WTC11 (cell line): ENCODE measurements around the gene LY6G6C. TPM values are rescaled to one million over a fixed set of nuclear protein-coding genes. Genes with fewer than 3 reads are reported as not detected.

Source experiments
- ATAC-seq: fragments of 200-7000 bp; cut with Tn5 transposase; 2 replicates; pipeline ENCODE4 v1.10.0; 2021; ENCODE audit warnings: mild to moderate bottlenecking, moderate library complexity
- CTCF ChIA-PET: fragments of 300-600 bp; sonication (Branson Sonifier 250); formaldehyde crosslinking; loops from one replicate; lab custom pipeline; 2021; ENCODE audit warnings: antibody characterized with exemption; lab: Charles Lee
- POLR2A ChIA-PET: fragments of 350-600 bp; sonication (Branson Sonifier 250); formaldehyde crosslinking; loops from one replicate; lab custom pipeline; 2021; ENCODE audit warnings: antibody characterized with exemption; lab: Charles Lee
- DNase-seq: peaks from one replicate; pipeline ENCODE4 v3.0.0; 2021; ENCODE audit warnings: low spot score
- H3K27ac Mint-ChIP-seq: 2 replicates; pipeline ENCODE4 v1.8.0; 2021; ENCODE audit warnings: mixed read lengths
- H3K27me3 Mint-ChIP-seq: 2 replicates; pipeline ENCODE4 v1.8.0; 2021; ENCODE audit warnings: low read depth, mild to moderate bottlenecking, moderate library complexity, mixed read lengths
- H3K36me3 Mint-ChIP-seq: 2 replicates; pipeline ENCODE4 v1.8.0; 2021; ENCODE audit warnings: mixed read lengths
- H3K4me1 Mint-ChIP-seq: 2 replicates; pipeline ENCODE4 v1.8.0; 2022; ENCODE audit warnings: mixed read lengths
- H3K4me3 Mint-ChIP-seq: 2 replicates; pipeline ENCODE4 v1.8.0; 2021; ENCODE audit warnings: mild to moderate bottlenecking, moderate library complexity, mixed read lengths
- H3K9me3 Mint-ChIP-seq: 2 replicates; pipeline ENCODE4 v1.8.0; 2021; ENCODE audit warnings: mixed read lengths
- ATF1 ChIP-seq: sonication (generic); formaldehyde crosslinking; IDR thresholded peaks from 2 replicates; pipeline ENCODE4 v1.8.1; 2023; ENCODE audit warnings: mild to moderate bottlenecking, moderate library complexity, missing genetic modification reagents
- GTF2I ChIP-seq: fragments of 250-450 bp; sonication (Bioruptor Pico); conservative IDR thresholded peaks from 2 replicates; pipeline ENCODE4 v1.4.0; 2021; ENCODE audit warnings: mild to moderate bottlenecking
- SOX15 ChIP-seq: fragments of 250-450 bp; sonication (Bioruptor Pico); IDR thresholded peaks from 2 replicates; pipeline ENCODE4 v1.9.0; 2021; ENCODE audit warnings: mild to moderate bottlenecking
- SP1 ChIP-seq: sonication (generic); formaldehyde crosslinking; conservative IDR thresholded peaks from 2 replicates; pipeline ENCODE4 v1.8.1; 2022; ENCODE audit warnings: missing genetic modification reagents
- ZNF423 ChIP-seq: fragments of 250-450 bp; sonication (Bioruptor Pico); IDR thresholded peaks from 2 replicates; pipeline ENCODE4 v2.1.2; 2022; ENCODE audit warnings: mild to moderate bottlenecking, moderate library complexity
- total RNA-seq: library from RNA; stranded (reverse); gene quantifications from 3 replicates; pipeline ENCODE4 v1.2.3, GENCODE V29; 2021
- TF ChIP-seq, protein P1 (sequence below): fragments of 250-450 bp; sonication (Bioruptor Pico); IDR thresholded peaks from 2 replicates; pipeline ENCODE4 v1.9.0; 2021; ENCODE audit warnings: mild to moderate bottlenecking, borderline replicate concordance
- TF ChIP-seq, protein P2 (sequence below): fragments of 250-450 bp; sonication (Bioruptor Pico); IDR thresholded peaks from 2 replicates; pipeline ENCODE4 v1.9.0; 2021; ENCODE audit warnings: mild to moderate bottlenecking
- TF ChIP-seq, protein P3 (sequence below): sonication (generic); formaldehyde crosslinking; IDR thresholded peaks from 2 replicates; pipeline ENCODE4 v1.8.0; 2023; ENCODE audit warnings: missing genetic modification reagents, mild to moderate bottlenecking, borderline replicate concordance
- TF ChIP-seq, protein P4 (sequence below): sonication (generic); formaldehyde crosslinking; IDR thresholded peaks from 2 replicates; pipeline ENCODE4 v1.8.1; 2023; ENCODE audit warnings: mild to moderate bottlenecking, missing genetic modification reagents
- TF ChIP-seq, protein P5 (sequence below): sonication (generic); formaldehyde crosslinking; IDR thresholded peaks from 2 replicates; pipeline ENCODE4 v1.8.1; 2023; ENCODE audit warnings: mild to moderate bottlenecking, moderate library complexity, missing genetic modification reagents
- TF ChIP-seq, protein P6 (sequence below): sonication (generic); formaldehyde crosslinking; IDR thresholded peaks from 2 replicates; pipeline ENCODE4 v1.8.1; 2023; ENCODE audit warnings: mild to moderate bottlenecking, missing genetic modification reagents
- TF ChIP-seq, protein P7 (sequence below): sonication (generic); formaldehyde crosslinking; IDR thresholded peaks from 2 replicates; pipeline ENCODE4 v1.8.0; 2022; ENCODE audit warnings: missing genetic modification reagents

Gene LY6G6C
- total RNA-seq, 1 experiment from 2014 or later = 0.35 TPM

DNA sequence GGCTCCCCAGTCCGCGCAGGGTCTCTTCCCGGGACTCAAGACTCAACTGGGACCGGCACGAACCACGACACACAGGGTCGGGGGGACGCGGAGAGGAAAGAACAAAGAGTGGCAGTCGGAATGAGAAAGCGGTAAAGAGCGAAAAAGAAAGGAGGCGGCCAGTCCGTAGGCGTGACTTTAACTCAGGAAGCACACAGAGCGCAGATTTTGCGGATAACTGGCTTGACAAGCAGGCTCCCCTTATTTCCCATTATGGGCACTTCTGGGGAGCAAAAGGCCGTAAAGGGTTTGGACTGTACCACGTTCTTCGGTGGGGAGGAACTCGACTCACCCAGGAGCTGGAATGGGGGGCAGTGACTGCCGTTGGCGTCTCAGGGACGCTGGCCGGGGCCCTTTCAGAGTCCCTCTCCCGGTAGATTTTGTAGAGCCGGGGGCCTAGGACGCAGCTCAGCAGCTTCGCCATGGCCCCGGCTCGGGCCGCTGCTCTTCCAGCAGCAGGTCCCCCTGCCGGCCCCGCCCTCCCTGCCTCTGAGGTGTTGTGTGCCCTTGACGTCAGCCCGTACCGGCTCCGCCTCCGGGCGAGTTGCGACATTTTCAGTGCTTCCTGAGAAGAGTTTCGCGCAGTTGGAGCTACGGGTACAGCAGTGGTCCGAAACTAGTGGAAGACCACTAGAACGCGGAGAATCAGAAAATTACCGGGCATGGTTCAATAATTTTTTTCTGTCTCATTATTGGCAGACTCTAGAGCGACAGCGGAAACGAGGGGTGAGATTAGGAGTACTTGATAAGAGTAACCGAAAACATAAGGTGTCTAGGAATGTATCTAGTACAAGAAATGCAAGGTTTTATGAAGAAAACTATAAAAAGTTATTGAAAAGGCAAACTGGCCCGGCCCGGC lies 18.5 kb downstream of the LY6G6C start, which contains the start of gene ABHD16A (continued):
- TF ChIP-seq, protein P1, sequence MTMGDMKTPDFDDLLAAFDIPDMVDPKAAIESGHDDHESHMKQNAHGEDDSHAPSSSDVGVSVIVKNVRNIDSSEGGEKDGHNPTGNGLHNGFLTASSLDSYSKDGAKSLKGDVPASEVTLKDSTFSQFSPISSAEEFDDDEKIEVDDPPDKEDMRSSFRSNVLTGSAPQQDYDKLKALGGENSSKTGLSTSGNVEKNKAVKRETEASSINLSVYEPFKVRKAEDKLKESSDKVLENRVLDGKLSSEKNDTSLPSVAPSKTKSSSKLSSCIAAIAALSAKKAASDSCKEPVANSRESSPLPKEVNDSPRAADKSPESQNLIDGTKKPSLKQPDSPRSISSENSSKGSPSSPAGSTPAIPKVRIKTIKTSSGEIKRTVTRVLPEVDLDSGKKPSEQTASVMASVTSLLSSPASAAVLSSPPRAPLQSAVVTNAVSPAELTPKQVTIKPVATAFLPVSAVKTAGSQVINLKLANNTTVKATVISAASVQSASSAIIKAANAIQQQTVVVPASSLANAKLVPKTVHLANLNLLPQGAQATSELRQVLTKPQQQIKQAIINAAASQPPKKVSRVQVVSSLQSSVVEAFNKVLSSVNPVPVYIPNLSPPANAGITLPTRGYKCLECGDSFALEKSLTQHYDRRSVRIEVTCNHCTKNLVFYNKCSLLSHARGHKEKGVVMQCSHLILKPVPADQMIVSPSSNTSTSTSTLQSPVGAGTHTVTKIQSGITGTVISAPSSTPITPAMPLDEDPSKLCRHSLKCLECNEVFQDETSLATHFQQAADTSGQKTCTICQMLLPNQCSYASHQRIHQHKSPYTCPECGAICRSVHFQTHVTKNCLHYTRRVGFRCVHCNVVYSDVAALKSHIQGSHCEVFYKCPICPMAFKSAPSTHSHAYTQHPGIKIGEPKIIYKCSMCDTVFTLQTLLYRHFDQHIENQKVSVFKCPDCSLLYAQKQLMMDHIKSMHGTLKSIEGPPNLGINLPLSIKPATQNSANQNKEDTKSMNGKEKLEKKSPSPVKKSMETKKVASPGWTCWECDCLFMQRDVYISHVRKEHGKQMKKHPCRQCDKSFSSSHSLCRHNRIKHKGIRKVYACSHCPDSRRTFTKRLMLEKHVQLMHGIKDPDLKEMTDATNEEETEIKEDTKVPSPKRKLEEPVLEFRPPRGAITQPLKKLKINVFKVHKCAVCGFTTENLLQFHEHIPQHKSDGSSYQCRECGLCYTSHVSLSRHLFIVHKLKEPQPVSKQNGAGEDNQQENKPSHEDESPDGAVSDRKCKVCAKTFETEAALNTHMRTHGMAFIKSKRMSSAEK (CRISPR knock-in tag) = no peak
- TF ChIP-seq, protein P2, sequence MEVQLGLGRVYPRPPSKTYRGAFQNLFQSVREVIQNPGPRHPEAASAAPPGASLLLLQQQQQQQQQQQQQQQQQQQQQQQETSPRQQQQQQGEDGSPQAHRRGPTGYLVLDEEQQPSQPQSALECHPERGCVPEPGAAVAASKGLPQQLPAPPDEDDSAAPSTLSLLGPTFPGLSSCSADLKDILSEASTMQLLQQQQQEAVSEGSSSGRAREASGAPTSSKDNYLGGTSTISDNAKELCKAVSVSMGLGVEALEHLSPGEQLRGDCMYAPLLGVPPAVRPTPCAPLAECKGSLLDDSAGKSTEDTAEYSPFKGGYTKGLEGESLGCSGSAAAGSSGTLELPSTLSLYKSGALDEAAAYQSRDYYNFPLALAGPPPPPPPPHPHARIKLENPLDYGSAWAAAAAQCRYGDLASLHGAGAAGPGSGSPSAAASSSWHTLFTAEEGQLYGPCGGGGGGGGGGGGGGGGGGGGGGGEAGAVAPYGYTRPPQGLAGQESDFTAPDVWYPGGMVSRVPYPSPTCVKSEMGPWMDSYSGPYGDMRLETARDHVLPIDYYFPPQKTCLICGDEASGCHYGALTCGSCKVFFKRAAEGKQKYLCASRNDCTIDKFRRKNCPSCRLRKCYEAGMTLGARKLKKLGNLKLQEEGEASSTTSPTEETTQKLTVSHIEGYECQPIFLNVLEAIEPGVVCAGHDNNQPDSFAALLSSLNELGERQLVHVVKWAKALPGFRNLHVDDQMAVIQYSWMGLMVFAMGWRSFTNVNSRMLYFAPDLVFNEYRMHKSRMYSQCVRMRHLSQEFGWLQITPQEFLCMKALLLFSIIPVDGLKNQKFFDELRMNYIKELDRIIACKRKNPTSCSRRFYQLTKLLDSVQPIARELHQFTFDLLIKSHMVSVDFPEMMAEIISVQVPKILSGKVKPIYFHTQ = no peak
- peak; percentile 68 for TF ChIP-seq SP1
- TF ChIP-seq, protein P3, sequence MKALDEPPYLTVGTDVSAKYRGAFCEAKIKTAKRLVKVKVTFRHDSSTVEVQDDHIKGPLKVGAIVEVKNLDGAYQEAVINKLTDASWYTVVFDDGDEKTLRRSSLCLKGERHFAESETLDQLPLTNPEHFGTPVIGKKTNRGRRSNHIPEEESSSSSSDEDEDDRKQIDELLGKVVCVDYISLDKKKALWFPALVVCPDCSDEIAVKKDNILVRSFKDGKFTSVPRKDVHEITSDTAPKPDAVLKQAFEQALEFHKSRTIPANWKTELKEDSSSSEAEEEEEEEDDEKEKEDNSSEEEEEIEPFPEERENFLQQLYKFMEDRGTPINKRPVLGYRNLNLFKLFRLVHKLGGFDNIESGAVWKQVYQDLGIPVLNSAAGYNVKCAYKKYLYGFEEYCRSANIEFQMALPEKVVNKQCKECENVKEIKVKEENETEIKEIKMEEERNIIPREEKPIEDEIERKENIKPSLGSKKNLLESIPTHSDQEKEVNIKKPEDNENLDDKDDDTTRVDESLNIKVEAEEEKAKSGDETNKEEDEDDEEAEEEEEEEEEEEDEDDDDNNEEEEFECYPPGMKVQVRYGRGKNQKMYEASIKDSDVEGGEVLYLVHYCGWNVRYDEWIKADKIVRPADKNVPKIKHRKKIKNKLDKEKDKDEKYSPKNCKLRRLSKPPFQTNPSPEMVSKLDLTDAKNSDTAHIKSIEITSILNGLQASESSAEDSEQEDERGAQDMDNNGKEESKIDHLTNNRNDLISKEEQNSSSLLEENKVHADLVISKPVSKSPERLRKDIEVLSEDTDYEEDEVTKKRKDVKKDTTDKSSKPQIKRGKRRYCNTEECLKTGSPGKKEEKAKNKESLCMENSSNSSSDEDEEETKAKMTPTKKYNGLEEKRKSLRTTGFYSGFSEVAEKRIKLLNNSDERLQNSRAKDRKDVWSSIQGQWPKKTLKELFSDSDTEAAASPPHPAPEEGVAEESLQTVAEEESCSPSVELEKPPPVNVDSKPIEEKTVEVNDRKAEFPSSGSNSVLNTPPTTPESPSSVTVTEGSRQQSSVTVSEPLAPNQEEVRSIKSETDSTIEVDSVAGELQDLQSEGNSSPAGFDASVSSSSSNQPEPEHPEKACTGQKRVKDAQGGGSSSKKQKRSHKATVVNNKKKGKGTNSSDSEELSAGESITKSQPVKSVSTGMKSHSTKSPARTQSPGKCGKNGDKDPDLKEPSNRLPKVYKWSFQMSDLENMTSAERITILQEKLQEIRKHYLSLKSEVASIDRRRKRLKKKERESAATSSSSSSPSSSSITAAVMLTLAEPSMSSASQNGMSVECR (CRISPR knock-in tag) = no peak; the same call in 1 of the 2 replicates

DNA sequence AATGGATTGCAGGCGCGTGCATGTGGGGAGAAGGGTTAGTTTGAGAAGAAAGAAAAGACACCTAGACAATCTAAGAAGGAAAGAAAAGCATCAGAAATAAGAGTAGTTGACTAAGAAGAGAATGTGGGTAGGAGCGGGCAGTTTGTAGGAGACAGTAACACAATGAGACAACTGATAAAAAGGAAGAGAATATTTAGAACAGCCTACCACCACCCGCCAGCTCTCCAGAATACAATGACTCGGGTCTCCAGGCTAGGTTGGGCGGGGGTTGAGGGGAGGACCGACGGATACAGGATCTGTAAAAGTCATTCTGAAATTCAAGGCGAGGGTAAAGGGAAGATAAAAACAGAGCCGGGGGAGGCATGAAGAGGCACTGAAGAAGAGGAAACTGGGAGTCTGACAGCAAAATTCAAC lies 19.1 kb downstream of the LY6G6C start:
- Mint-ChIP-seq H3K4me1 (peaks cover 12% of the 10 kb centered on the region), H3K4me3 (peak overlapping the region; percentile 95), H3K36me3 (no peaks in the 10 kb centered on the region; the same call in 1 of the 2 replicates), H3K27ac (peak overlapping the region; percentile 94), H3K9me3 (no peaks in the 10 kb centered on the region), H3K27me3 (peaks cover 7% of the 10 kb centered on the region; the same call in 1 of the 2 replicates)
- no peak for TF ChIP-seq SOX15
- TF ChIP-seq GTF2I (CRISPR knock-in tag) = no peak
- TF ChIP-seq, protein P4, sequence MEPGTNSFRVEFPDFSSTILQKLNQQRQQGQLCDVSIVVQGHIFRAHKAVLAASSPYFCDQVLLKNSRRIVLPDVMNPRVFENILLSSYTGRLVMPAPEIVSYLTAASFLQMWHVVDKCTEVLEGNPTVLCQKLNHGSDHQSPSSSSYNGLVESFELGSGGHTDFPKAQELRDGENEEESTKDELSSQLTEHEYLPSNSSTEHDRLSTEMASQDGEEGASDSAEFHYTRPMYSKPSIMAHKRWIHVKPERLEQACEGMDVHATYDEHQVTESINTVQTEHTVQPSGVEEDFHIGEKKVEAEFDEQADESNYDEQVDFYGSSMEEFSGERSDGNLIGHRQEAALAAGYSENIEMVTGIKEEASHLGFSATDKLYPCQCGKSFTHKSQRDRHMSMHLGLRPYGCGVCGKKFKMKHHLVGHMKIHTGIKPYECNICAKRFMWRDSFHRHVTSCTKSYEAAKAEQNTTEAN (CRISPR knock-in tag) = no peak
- TF ChIP-seq, protein P5, sequence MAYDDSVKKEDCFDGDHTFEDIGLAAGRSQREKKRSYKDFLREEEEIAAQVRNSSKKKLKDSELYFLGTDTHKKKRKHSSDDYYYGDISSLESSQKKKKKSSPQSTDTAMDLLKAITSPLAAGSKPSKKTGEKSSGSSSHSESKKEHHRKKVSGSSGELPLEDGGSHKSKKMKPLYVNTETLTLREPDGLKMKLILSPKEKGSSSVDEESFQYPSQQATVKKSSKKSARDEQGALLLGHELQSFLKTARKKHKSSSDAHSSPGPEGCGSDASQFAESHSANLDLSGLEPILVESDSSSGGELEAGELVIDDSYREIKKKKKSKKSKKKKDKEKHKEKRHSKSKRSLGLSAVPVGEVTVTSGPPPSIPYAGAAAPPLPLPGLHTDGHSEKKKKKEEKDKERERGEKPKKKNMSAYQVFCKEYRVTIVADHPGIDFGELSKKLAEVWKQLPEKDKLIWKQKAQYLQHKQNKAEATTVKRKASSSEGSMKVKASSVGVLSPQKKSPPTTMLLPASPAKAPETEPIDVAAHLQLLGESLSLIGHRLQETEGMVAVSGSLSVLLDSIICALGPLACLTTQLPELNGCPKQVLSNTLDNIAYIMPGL = no peak
- TF ChIP-seq, protein P6, sequence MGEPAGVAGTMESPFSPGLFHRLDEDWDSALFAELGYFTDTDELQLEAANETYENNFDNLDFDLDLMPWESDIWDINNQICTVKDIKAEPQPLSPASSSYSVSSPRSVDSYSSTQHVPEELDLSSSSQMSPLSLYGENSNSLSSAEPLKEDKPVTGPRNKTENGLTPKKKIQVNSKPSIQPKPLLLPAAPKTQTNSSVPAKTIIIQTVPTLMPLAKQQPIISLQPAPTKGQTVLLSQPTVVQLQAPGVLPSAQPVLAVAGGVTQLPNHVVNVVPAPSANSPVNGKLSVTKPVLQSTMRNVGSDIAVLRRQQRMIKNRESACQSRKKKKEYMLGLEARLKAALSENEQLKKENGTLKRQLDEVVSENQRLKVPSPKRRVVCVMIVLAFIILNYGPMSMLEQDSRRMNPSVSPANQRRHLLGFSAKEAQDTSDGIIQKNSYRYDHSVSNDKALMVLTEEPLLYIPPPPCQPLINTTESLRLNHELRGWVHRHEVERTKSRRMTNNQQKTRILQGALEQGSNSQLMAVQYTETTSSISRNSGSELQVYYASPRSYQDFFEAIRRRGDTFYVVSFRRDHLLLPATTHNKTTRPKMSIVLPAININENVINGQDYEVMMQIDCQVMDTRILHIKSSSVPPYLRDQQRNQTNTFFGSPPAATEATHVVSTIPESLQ (CRISPR knock-in tag) = no peak
- TF ChIP-seq, protein P7, sequence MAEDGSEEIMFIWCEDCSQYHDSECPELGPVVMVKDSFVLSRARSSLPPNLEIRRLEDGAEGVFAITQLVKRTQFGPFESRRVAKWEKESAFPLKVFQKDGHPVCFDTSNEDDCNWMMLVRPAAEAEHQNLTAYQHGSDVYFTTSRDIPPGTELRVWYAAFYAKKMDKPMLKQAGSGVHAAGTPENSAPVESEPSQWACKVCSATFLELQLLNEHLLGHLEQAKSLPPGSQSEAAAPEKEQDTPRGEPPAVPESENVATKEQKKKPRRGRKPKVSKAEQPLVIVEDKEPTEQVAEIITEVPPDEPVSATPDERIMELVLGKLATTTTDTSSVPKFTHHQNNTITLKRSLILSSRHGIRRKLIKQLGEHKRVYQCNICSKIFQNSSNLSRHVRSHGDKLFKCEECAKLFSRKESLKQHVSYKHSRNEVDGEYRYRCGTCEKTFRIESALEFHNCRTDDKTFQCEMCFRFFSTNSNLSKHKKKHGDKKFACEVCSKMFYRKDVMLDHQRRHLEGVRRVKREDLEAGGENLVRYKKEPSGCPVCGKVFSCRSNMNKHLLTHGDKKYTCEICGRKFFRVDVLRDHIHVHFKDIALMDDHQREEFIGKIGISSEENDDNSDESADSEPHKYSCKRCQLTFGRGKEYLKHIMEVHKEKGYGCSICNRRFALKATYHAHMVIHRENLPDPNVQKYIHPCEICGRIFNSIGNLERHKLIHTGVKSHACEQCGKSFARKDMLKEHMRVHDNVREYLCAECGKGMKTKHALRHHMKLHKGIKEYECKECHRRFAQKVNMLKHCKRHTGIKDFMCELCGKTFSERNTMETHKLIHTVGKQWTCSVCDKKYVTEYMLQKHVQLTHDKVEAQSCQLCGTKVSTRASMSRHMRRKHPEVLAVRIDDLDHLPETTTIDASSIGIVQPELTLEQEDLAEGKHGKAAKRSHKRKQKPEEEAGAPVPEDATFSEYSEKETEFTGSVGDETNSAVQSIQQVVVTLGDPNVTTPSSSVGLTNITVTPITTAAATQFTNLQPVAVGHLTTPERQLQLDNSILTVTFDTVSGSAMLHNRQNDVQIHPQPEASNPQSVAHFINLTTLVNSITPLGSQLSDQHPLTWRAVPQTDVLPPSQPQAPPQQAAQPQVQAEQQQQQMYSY (CRISPR knock-in tag) = no peak
- TF ChIP-seq ATF1 (CRISPR knock-in tag) = no peak
- TF ChIP-seq ZNF423 (CRISPR knock-in tag) = no peak
- ATAC-seq (peak; percentile 14), DNase-seq (no peak)
- ChIA-PET CTCF (interaction anchor here (0.8 to 2.2 kb wide), 9 partner anchors 13 to 250 kb away, joined by 4 to 15 read pairs (median 7); partner anchors contain the start of genes DDAH2, LY6G5C and VARS1), POLR2A (interaction anchor here (1.2 to 1.3 kb wide), 3 partner anchors 38 to 125 kb away, joined by 4 to 5 read pairs (median 4); partner anchors contain the start of genes GPANK1 and HSPA1B)
